Activated CD8-positive, alpha-beta T cell treated with anti-CD3 and anti-CD28 coated beads for 36 hours (primary cell): ENCODE measurements around the gene CFHR1. TPM values are rescaled to one million over a fixed set of nuclear protein-coding genes. Genes with fewer than 3 reads are reported as not detected.
"Not testable (repeated sequence)": the region's sequence is repeated elsewhere in the genome, so short reads cannot be mapped to it uniquely, and the experiment has no call there.

Experiments
- ATAC-seq: fragments of 200-7000 bp; cut with Tn5 transposase; one replicate; pipeline ENCODE4 v1.10.0; 2021; ENCODE audit warnings: mild to moderate bottlenecking, moderate library complexity
- CTCF ChIA-PET: fragments of 350-600 bp; sonication (Branson Sonifier 250); formaldehyde crosslinking; loops from one replicate; lab custom pipeline; 2021; ENCODE audit warnings: antibody characterized with exemption; lab: Charles Lee
- POLR2A ChIA-PET: fragments of 350-600 bp; sonication (Branson Sonifier 250); formaldehyde crosslinking; loops from one replicate; lab custom pipeline; 2021; ENCODE audit warnings: antibody characterized with exemption; lab: Charles Lee
- DNase-seq: peaks from one replicate; pipeline ENCODE4 v3.0.0-alpha.2; 2020
- H3K27ac Mint-ChIP-seq: one replicate; pipeline ENCODE4 v1.8.0; 2021; ENCODE audit warnings: mild to moderate bottlenecking, mixed read lengths
- H3K27me3 Mint-ChIP-seq: one replicate; pipeline ENCODE4 v1.8.0; 2021; ENCODE audit warnings: mixed read lengths
- H3K36me3 Mint-ChIP-seq: one replicate; pipeline ENCODE4 v1.8.0; 2021; ENCODE audit warnings: low read depth, mixed read lengths
- H3K4me1 Mint-ChIP-seq: one replicate; pipeline ENCODE4 v1.8.0; 2021; ENCODE audit warnings: low read depth, mixed read lengths
- H3K4me3 Mint-ChIP-seq: one replicate; pipeline ENCODE4 v1.8.0; 2021; ENCODE audit warnings: mild to moderate bottlenecking, moderate library complexity, mixed read lengths
- H3K9me3 Mint-ChIP-seq: one replicate; pipeline ENCODE4 v1.8.0; 2021; ENCODE audit warnings: mixed read lengths
- CTCF ChIP-seq: fragments of 200-600 bp; IDR thresholded peaks from one replicate; pipeline ENCODE4 v1.8.0; 2022; ENCODE audit warnings: antibody characterized with exemption, mild to moderate bottlenecking
- intact Hi-C: fragments of 100-400 bp; cut with micrococcal nuclease; formaldehyde crosslinking; loops from one replicate; pipeline ENCODE4 v1.10.0; 2022
- total RNA-seq, 2 experiments: library from RNA; stranded (reverse); gene quantifications; one replicate each; pipeline ENCODE4 v1.2.3, GENCODE V29; 2021

The CFHR1 gene
- not detected for total RNA-seq

GRCh38 chr1:196819531-196819930 lies at the start of gene CFHR1:
Gene CFHR1 (plus strand): TSS chr1:196819731. CDS start chr1:196819845, 114 bp downstream.
- H3K27me3 Mint-ChIP-seq, H3K36me3 Mint-ChIP-seq, ATAC-seq, POLR2A ChIA-PET, H3K9me3 Mint-ChIP-seq, CTCF ChIA-PET, H3K4me3 Mint-ChIP-seq, H3K4me1 Mint-ChIP-seq, H3K27ac Mint-ChIP-seq, DNase-seq, intact Hi-C loops: not testable (repeated sequence)

DNA sequence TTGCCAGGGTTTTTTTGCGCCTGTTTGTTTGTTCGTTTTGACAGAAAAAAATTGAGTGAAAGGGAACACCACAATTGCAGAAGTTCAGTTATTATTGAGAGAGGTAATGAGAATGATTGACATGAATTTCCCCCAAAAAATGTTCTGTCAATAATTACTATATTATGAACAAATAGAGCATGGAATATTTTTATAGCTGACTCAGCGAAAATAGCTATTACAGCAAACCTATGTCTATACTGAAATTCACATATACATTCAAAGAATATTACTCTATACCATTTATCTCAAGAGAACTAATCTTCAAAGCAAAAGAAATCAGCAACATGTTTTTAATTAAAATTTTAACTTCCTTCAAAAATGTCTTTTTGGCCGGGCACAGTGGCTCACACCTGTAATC lies 49.7 kb upstream of the CFHR1 start:
- intact Hi-C loops, ATAC-seq, POLR2A ChIA-PET, DNase-seq, H3K27ac Mint-ChIP-seq, H3K9me3 Mint-ChIP-seq, H3K4me1 Mint-ChIP-seq, H3K27me3 Mint-ChIP-seq, CTCF ChIA-PET, H3K4me3 Mint-ChIP-seq, H3K36me3 Mint-ChIP-seq: not testable (repeated sequence)

GRCh38 chr1:196773713-196774112 lies 45.8 kb upstream of the CFHR1 start:
- Mint-ChIP-seq H3K27ac (no peak overlapping the region), H3K4me1 (no peaks in the 10 kb centered on the region), H3K36me3 (no peaks in the 10 kb centered on the region), H3K9me3 (no peaks in the 10 kb centered on the region), H3K4me3 (no peak overlapping the region), H3K27me3 (no peaks in the 10 kb centered on the region)
- DNase-seq: no peak
- no peak for TF ChIP-seq CTCF
- ChIA-PET CTCF (no interaction called here), POLR2A (no interaction called here)
- no peak for ATAC-seq
- intact Hi-C loops: no loop called here

GRCh38 chr1:196774175-196774574 lies 45.4 kb upstream of the CFHR1 start:
- no peak for TF ChIP-seq CTCF
- ATAC-seq (no peak), DNase-seq (no peak)
- Mint-ChIP-seq H3K36me3 (no peaks in the 10 kb centered on the region), H3K4me1 (no peaks in the 10 kb centered on the region), H3K27me3 (no peaks in the 10 kb centered on the region), H3K9me3 (no peaks in the 10 kb centered on the region), H3K27ac (no peak overlapping the region), H3K4me3 (no peak overlapping the region)
- intact Hi-C loops: no loop called here
- ChIA-PET CTCF (no interaction called here), POLR2A (no interaction called here)

GRCh38 chr1:196774603-196775002 lies 44.9 kb upstream of the CFHR1 start, which contains the start of gene CFHR3:
Gene CFHR3 (plus strand): TSS chr1:196774840. CDS start chr1:196774887, 47 bp downstream.
- Mint-ChIP-seq H3K9me3 (no peaks in the 10 kb centered on the region), H3K36me3 (no peaks in the 10 kb centered on the region), H3K4me1 (no peaks in the 10 kb centered on the region), H3K27me3 (no peaks in the 10 kb centered on the region), H3K27ac (no peak within 1 kb of the TSS), H3K4me3 (no peak within 1 kb of the TSS)
- no peak for ATAC-seq
- no peak for TF ChIP-seq CTCF
- ChIA-PET CTCF (no interaction called here), POLR2A (no interaction called here)
- no peak for DNase-seq
- intact Hi-C loops: no loop called here

- Mint-ChIP-seq H3K9me3 (no peaks in the 10 kb centered on the region), H3K27me3 (no peaks in the 10 kb centered on the region), H3K4me3 (no peak overlapping the region), H3K36me3 (no peaks in the 10 kb centered on the region), H3K4me1 (no peaks in the 10 kb centered on the region), H3K27ac (no peak overlapping the region)
- ChIA-PET CTCF (no interaction called here), POLR2A (no interaction called here)
- intact Hi-C loops: no loop called here
- no peak for DNase-seq
- TF ChIP-seq CTCF: no peak
- no peak for ATAC-seq
Observed at GRCh38 chr1:196777603-196778002, 41.9 kb upstream of the CFHR1 start.
